ENCODE results near the gene NELFA.

NELFA gene

GRCh38 chr4:1981251-1982058, 27.3 kb downstream of the NELFA start:
- DNase-seq, result no peak

DNA sequence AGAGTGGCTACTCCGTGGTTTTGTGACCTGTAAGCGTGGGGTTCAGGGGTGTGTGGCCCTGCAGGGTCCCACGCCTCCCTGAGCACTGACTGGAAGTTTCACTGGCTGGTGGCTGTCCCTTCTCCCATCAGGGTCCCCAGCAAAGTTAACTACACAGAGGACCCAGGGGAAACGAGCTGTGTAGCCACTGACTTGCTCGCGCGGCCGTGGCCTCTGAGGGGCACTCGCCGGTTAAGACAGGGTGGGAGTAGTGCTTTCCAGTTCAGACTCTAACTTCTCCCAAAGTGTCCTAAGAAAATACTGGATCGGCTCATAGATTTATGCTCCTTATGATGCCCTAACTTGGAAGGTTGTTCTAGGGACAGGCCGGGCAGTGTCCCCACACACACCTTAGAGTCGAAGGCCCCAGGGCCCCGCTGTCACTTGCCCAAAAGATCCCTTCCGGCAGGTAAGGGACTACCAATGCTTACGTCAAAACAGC, 28.2 kb downstream of the NELFA start:
- no peak for DNase-seq

DNA sequence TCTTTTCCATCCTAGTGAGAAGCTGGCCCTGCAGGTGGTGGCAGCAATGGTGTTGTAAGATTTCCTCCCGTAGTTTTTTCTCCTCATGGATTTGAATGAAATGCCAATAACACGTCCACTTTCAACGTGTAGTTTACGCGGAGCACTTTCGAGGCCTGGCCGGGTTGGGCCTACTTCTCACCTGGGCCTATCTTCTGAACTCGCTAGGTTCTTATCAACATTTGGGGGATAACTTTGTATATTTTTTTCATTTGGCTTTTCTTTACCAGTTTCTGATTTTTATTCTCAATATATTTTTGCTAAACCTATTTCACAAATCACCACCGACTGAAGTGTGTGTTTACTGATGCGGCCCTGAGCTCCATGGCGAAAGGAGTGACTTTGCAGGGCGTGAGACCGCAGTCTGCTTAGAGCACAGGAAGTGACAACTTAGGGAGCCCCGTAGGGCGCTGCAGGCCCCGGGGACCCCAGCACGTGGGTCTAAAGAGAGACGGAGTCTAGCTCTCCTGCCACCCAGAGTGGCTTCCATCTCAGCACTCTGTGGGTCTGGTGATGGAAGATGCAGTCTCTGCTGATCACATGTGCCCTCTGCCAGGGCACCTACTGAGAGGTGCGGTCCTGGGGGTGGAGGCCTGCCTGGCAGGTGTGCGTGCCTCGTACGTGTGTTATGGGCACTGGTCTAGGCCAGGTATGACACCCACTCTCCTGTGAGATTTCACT, 29.1 kb downstream of the NELFA start:
- no peak for DNase-seq

DNA sequence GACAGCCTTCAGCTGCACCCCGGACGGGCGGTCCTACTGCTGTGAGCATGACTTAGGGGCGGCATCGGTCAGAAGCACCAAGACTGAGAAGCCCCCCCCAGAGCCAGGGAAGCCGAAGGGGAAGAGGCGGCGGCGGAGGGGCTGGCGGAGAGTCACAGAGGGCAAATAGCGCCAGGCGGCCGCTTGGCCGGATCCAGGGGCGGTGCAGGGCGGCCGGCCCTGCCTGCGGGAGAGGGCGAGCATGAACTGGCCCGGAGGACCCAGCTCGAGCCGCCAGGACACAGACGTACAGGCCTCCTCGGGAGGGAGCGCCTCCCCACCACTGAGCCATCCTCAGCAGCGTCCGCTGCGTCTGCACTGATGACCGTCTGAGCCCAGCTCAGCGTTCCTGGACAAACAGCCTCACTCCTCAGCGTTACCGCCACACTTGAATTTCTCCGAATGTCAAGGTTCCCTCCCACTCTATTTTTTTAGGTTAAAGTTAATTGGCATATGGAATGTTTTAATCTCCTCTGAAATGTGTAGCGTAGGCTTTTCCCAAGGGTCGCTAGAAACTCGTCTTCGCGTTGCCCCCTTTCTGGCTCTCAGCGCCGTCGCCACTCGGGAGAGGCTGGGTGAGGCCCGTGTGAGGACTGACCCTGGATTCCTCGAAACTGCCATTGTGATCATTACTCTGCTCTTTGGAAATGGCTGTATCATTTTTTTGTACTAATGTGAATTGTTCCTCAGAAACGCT, 29.9 kb downstream of the NELFA start:
- DNase-seq, result no peak

DNA sequence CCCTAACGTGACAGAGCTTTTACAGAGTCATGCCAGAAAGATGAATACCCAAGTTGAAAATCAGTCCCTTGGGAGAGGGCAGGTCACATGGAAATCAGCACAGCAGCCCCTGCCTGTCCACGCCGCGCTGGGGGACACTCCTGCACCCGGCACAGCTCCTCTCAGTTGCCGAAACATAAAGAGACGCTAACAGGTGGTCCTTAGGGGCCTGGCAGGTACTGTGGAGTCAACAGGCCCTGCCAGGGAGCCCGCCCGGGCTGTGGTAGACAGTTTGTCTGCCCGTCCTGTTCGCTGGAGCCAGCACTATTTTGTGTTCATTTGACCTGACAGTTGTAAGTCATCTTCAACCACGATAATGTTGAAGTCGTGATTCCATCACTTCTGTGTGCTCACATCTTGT, 30.5 kb downstream of the NELFA start:
- DNase-seq, result no peak

DNA sequence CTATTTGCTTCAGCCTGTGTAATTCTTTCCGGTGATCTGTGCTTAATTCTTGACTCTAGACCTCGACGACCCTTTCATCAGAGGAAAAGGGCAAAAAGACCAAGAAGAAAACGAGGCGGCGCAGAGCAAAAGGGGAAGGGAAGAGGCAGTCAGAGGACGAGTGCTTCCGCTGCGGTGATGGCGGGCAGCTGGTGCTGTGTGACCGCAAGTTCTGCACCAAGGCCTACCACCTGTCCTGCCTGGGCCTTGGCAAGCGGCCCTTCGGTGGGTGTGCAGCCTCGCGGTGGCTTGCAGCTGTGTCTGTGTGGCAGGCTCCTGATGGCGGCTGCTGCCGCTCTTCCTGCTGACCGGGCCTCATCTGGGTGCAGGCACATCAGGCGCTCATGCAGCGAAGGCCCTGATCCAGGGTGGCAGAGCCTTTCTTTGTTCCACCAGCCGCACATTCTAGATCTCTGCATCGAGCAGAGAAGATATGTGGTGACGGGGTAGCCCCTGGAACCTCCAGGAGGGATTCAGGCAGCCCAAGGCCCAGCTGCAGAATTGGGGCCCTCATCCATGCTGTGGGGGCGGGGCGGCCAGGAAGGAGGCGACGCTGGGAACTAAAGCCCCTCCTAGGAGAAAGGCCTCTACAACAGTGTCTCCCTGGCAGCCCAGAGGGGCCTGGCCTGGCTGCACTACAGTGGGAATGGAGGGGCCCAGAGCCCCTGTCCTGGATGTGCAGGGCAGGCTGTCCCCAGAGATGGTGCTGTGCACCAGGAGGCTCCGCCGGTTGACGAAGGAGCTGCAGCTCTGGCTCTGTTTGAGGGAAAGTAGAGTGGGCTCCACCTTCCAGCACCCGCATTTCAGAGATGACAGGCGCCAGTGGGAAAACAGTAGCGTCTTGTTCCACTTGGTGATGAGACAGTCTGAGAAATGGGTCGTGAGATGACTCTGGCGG, 32.1 kb downstream of the NELFA start:
- no peak for DNase-seq

DNA sequence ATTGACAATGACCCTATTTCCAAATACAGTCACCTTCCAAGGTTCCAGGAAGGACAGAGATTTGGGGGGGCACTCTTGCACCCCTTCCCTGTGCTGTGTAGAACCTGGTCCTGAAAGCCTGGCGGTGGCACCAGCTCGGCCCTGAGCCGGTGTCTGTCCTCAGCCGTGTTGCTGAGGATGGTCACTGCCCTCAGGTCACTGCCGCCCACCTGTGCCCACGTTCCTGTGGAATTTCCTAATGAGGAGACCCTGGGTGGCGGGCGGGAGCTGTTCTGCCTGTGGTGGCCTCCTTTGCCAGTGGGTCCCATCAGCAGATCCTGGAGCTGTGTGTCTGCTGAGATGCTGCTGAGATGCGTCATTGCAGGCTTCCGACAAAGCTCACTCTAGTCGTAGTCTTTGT, 32.9 kb downstream of the NELFA start:
- DNase-seq, result no peak

DNA sequence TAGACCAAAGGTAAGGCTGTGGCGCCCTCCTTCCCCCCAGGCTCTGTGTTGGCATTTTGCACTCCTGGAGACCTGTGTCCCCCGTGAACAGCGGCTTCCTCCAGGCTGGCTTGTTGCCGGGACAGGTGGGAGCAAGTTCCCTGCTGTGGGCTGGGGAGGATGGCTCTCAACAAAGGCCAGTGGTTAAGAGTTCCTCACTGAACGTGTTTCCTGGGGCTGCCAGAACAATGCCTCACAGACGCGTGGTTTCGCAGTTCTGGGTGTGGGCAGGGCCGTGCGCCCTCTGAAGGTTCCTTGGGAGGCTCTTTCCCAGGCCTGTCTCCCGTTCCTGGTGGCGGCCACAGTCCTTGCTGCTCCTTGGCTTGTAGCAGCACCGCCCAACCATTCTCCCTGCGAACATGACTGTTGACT, 33.4 kb downstream of the NELFA start:
- no peak for DNase-seq

- DNase-seq, result no peak
Observed at GRCh38 chr4:1974840-1975239, 33.9 kb downstream of the NELFA start.

- DNase-seq, result no peak
Observed at GRCh38 chr4:1973661-1974060, 35.1 kb downstream of the NELFA start.

GRCh38 chr4:1973218-1973617, 35.6 kb downstream of the NELFA start:
- no peak for DNase-seq

GRCh38 chr4:1972414-1972813, 36.4 kb downstream of the NELFA start:
- DNase-seq, result no peak

DNA sequence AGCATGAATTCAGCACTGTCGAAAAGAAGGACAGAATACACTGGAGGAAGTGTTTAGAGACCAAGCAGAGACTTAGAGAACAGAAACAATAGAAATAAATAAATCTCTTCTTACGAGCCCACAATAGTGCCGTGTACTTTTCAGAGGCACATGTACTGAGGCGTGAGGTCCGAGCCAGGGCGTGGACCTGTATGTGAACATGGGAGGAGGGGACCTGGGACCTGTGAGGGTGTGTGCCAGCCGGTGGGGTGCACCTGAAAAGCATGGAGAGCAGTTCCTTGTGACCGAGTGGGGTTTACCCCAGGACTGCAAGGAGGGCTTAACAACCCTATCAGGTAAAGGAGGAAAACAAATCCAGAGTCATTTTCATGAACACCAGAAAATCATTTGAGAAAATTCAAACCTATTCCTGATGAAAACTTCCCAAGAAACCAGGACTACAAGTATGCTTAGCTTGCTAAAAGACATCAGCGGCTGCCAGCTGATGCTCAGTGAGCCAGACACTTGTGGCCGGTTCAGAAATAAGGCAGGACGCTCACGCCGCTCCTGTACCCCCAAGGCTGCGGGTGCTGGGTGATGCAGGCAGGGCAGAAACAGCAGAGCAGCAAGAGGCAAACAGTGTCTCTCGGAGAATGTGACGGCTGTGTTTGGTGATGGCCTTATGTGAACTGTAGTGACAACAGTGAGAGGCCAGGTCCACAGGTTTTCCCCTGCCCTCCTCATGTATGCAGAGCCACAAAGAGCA, 37.1 kb downstream of the NELFA start:
- no peak for DNase-seq

DNA sequence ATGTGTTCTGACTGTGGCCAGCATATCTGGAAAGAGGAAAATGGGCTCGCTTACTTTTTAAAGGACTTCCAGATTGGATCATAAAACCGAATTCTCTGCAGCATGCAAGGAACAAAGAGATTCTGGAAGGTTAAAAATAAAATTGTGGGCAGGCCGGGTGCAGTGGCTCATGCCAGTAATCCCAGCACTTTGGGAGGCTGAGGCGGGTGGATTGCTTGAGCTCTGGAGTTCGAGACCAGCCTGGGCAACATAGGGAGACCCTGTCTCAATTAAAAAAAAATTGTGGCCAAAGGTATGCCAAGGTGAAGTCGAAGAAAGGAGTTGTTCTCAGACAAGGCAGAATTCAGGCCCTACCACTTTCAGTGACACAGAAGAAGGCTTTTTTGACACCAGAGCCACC, 37.8 kb downstream of the NELFA start:
- DNase-seq, result no peak

- no peak for DNase-seq
Observed at GRCh38 chr4:1969928-1970723, 38.6 kb downstream of the NELFA start.

- no peak for DNase-seq
Observed at GRCh38 chr4:1968686-1969295, 40.0 kb downstream of the NELFA start.

- no peak for DNase-seq
Observed at GRCh38 chr4:1967512-1968149, 41.1 kb downstream of the NELFA start.

DNA sequence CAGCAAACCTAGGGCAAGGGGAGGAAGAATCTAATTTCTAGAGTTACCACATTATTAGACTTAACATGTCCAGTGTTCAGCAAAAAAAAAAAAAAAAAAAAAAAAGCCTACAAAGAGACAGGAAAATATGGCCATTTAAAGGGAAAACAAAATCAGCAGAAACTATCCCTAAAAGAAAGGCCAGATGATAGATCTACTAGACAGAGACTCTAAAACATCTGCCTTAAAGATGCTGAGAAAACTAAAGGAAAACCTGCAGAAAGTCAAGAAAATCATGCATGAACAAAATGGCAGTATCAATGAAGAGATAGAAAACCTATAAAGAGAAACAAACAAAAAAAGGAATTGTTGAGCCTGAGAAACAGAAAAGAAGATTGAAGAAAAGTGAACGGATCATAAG, 43.8 kb downstream of the NELFA start:
- DNase-seq, result no peak

DNA sequence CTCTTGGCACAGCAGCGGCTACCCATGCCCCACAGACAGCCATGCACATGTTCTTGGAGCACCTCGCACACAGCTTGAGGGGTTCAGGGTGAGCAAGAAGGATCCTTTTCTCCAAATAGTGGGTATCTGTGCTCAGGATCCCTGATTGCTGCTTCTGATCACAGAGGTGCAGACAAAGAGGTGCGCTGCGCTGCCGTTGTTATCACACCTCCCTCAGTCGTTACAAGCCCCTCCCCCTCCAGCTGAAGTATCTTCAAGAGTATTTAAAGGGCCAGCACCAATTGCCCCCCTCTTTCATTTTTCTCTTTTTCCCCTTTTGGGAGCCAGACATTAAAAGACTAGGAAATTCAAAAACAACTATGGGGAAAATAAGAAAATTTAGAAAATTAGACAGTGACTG, 44.3 kb downstream of the NELFA start:
- DNase-seq, result no peak

DNA sequence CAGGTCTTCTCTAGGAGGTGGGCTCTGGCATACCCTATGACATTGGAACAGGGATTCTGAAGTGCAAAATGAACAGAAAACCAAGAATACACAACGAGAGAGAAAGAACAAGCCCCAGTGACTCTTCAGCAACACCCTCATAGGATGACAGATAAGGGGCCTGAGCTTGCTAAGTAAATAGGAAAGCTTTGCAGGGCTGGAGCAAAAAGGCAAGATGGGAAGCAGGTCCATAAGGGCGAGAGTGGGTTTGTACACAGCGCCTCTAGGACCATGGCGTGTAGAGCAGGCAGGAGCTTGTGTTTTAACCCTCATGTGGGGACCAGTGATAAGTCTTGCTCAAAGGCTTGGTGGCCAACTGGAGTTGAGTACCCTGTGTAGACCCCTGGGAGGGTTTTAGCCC, 45.8 kb downstream of the NELFA start:
- no peak for DNase-seq
